Parathyroid adenoma (tissue), 2 donors: ENCODE data around the gene RBMS1.

Experiments
- H2AFZ ChIP-seq: fragments of 300-600 bp; sonication (generic); one replicate; pipeline ENCODE4 v1.7.0; 2017; ENCODE audit warnings: antibody characterized with exemption, mild to moderate bottlenecking
- H3K27ac ChIP-seq: fragments of 300-600 bp; sonication (generic); one replicate; pipeline ENCODE4 v1.7.0; 2017
- H3K27me3 ChIP-seq: fragments of 300-600 bp; sonication (generic); one replicate; pipeline ENCODE4 v1.7.0; 2017; ENCODE audit warnings: low read length; ENCODE audit not compliant: control insufficient read depth, insufficient read depth
- H3K36me3 ChIP-seq: fragments of 300-600 bp; sonication (generic); one replicate; pipeline ENCODE4 v1.7.0; 2017; ENCODE audit warnings: low read length; ENCODE audit not compliant: control insufficient read depth, insufficient read depth
- H3K4me1 ChIP-seq: fragments of 300-600 bp; sonication (generic); one replicate; pipeline ENCODE4 v1.7.0; 2017; ENCODE audit warnings: control low read depth
- H3K4me2 ChIP-seq: fragments of 300-600 bp; sonication (generic); one replicate; pipeline ENCODE4 v1.7.0; 2017; ENCODE audit warnings: low read length
- H3K4me3 ChIP-seq: fragments of 300-600 bp; sonication (generic); one replicate; pipeline ENCODE4 v1.7.0; 2017; ENCODE audit warnings: low read depth, low read length
- H3K79me2 ChIP-seq: fragments of 300-600 bp; sonication (generic); one replicate; pipeline ENCODE4 v1.7.0; 2017; ENCODE audit warnings: control low read depth
- H3K9ac ChIP-seq: fragments of 300-600 bp; sonication (generic); one replicate; pipeline ENCODE4 v1.7.0; 2017; ENCODE audit warnings: mild to moderate bottlenecking
- H3K9me3 ChIP-seq: fragments of 300-600 bp; sonication (generic); one replicate; pipeline ENCODE4 v1.7.0; 2017; ENCODE audit warnings: low read length; ENCODE audit not compliant: control insufficient read depth
- TF ChIP-seq, protein P1 (sequence below): fragments of 300-600 bp; sonication (generic); IDR thresholded peaks from one replicate; pipeline ENCODE4 v1.7.0; 2017; ENCODE audit warnings: antibody characterized with exemption, mild to moderate bottlenecking
- donor health status: primary hyperparathyroidism.

Gene RBMS1

DNA sequence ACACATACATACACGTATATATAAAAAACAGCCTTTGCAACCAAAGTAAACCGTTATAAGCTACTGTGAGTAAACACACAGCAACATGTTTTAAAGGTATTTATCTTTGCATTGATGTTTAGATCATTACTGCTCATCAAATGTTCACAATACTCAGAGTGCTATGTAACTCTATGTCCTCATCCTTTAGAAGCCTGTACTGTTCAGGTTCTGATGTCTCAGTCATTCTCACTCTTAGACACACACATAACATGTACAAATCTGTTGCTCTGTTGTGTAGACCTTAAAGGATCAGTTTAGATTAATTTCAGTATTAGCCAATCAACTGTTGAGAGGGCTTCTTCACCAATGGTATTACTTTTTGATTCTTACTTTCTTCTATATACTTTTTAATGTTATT, 153.9 kb downstream of the RBMS1 start:
- H3K4me2 ChIP-seq = no peak overlapping the region
- H3K27ac ChIP-seq = peak overlapping the region; percentile 37
- H3K9ac ChIP-seq = no peak overlapping the region
- no peak overlapping the region for H2AFZ ChIP-seq
- H3K79me2 ChIP-seq = peaks cover 44% of the 10 kb centered on the region
- TF ChIP-seq, protein P1, sequence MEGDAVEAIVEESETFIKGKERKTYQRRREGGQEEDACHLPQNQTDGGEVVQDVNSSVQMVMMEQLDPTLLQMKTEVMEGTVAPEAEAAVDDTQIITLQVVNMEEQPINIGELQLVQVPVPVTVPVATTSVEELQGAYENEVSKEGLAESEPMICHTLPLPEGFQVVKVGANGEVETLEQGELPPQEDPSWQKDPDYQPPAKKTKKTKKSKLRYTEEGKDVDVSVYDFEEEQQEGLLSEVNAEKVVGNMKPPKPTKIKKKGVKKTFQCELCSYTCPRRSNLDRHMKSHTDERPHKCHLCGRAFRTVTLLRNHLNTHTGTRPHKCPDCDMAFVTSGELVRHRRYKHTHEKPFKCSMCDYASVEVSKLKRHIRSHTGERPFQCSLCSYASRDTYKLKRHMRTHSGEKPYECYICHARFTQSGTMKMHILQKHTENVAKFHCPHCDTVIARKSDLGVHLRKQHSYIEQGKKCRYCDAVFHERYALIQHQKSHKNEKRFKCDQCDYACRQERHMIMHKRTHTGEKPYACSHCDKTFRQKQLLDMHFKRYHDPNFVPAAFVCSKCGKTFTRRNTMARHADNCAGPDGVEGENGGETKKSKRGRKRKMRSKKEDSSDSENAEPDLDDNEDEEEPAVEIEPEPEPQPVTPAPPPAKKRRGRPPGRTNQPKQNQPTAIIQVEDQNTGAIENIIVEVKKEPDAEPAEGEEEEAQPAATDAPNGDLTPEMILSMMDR = no peak
- no peaks in the 10 kb centered on the region for H3K9me3 ChIP-seq
- no peak overlapping the region for H3K4me3 ChIP-seq
- no peaks in the 10 kb centered on the region for H3K36me3 ChIP-seq
- H3K4me1 ChIP-seq = peaks cover 30% of the 10 kb centered on the region
- H3K27me3 ChIP-seq = no peaks in the 10 kb centered on the region

DNA sequence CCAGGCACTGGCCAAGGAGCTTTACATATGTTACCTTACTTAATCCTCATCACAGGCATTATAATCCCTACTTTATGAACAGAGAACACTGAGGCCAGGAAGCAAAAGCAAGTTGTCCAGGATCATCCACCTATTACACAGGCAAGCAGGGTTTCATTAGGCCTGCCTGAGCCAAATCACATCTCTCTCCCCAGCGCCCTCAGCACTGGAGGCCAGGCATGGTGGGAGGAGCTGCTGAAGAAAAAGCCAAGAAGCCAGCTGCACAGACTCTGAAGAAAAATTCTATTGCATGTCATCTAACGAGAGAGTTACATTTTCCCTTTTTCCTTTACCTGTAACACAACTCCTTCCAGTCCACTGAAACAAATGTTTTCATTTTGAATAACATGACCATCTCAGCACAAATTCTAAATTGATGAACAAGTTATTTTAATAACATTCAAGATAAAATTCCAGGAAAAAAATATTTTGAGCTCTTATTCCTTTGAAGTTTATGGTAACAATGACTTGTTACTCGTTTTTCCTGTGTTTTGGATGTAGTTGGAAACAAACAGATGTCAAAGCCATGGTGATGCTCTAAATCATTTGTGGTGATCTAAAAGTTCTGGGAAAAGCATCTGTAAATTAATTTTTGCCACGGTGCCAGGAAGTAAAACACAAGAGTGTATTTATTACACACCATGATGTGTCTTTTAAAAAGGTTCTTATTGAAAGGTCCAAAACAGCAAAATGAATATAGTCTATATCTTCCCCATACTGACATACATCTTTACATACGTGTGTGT, 154.5 kb downstream of the RBMS1 start:
- peak overlapping the region; percentile 42 for H3K27ac ChIP-seq
- H3K27me3 ChIP-seq = no peaks in the 10 kb centered on the region
- no peak overlapping the region for H3K4me2 ChIP-seq
- no peak overlapping the region for H3K4me3 ChIP-seq
- H3K9ac ChIP-seq = no peak overlapping the region
- H3K9me3 ChIP-seq = no peaks in the 10 kb centered on the region
- TF ChIP-seq, protein P1 = no peak
- H3K36me3 ChIP-seq = no peaks in the 10 kb centered on the region
- no peak overlapping the region for H2AFZ ChIP-seq
- peaks cover 41% of the 10 kb centered on the region for H3K79me2 ChIP-seq
- peaks cover 35% of the 10 kb centered on the region for H3K4me1 ChIP-seq

DNA sequence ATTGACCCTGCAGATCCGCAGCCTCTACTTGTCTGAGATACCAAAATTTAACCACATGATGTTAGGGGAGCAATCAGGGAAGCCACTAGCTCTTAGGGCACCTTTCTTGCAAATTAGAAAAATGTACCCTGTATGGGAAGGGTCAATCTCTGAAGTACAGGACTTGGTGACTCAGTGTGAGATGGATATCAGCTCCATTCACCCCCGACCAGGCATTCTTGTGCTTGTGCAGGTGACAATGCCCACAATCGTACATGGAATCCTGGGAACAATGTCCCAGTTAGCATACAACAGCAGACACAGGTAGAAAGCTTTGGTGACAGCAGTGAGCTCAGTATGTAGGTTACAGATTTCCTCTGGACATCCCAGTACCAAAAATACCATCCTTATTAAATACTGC, 155.9 kb downstream of the RBMS1 start:
- Histone ChIP-seq H3K4me3 (no peak overlapping the region), H3K27ac (no peak overlapping the region), H3K4me1 (peaks cover 40% of the 10 kb centered on the region), H3K27me3 (no peaks in the 10 kb centered on the region), H3K9me3 (no peaks in the 10 kb centered on the region), H2AFZ (no peak overlapping the region), H3K9ac (no peak overlapping the region), H3K36me3 (no peaks in the 10 kb centered on the region), H3K79me2 (peaks cover 42% of the 10 kb centered on the region), H3K4me2 (no peak overlapping the region)
- TF ChIP-seq, protein P1 = no peak

DNA sequence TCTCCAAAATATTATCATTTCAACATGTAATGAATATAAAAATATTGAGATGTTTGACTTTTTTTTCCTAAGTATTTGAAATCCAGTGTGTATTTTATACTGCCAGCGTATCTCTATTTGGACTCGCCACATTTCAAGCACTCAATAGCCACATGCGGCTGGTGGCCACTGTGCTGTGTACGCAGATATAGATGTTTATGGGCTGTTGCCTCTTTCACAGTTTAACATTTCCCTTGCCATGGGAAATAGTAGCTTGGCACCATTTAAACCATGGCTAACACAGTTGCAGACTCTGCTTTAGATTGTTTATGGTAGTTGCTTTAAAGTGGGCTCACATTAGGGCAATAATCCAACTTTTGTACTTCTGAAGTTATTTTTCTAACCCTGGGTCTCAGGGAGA, 157.0 kb downstream of the RBMS1 start:
- no peak overlapping the region for H3K4me2 ChIP-seq
- H2AFZ ChIP-seq = no peak overlapping the region
- no peaks in the 10 kb centered on the region for H3K9me3 ChIP-seq
- peaks cover 43% of the 10 kb centered on the region for H3K79me2 ChIP-seq
- H3K9ac ChIP-seq = no peak overlapping the region
- peaks cover 47% of the 10 kb centered on the region for H3K4me1 ChIP-seq
- TF ChIP-seq, protein P1 = no peak
- H3K27me3 ChIP-seq = no peaks in the 10 kb centered on the region
- H3K27ac ChIP-seq = no peak overlapping the region
- H3K4me3 ChIP-seq = no peak overlapping the region
- no peaks in the 10 kb centered on the region for H3K36me3 ChIP-seq

DNA sequence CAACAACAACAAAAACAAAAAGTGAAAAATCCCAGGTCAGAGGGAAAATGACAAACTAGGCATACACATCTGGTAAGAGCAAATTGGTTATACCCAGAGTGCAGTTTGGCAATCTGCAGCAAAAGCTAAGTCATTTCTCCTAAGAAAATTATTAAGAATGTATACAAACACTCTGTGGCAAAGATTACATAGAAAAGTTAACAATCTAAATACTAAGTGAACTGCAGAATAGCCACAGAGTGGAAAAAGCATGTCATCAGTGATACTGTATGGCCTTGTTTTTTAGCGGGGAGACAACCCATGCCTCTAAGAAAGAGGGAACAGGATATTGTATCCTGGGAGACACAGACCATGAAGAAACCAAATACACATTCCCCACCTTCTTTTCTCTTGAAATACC, 157.5 kb downstream of the RBMS1 start:
- TF ChIP-seq, protein P1 = no peak
- no peaks in the 10 kb centered on the region for H3K36me3 ChIP-seq
- H3K4me3 ChIP-seq = no peak overlapping the region
- no peak overlapping the region for H3K9ac ChIP-seq
- peaks cover 49% of the 10 kb centered on the region for H3K4me1 ChIP-seq
- peak overlapping the region; percentile 2 for H3K27ac ChIP-seq
- peaks cover 44% of the 10 kb centered on the region for H3K79me2 ChIP-seq
- H2AFZ ChIP-seq = no peak overlapping the region
- no peaks in the 10 kb centered on the region for H3K9me3 ChIP-seq
- no peaks in the 10 kb centered on the region for H3K27me3 ChIP-seq
- no peak overlapping the region for H3K4me2 ChIP-seq
